Muscle layer of duodenum (tissue), 2 donors: ENCODE measurements around the gene LAMB4.

Source experiments
- H3K27ac ChIP-seq: one replicate; pipeline ENCODE4 v1.7.0; 2013; ENCODE audit warnings: mild to moderate bottlenecking, low read length
- H3K27me3 ChIP-seq: one replicate; pipeline ENCODE4 v1.7.0; 2013; ENCODE audit warnings: low read depth, mild to moderate bottlenecking, control low read depth, low read length
- H3K36me3 ChIP-seq, 2 donors: one replicate each; pipeline ENCODE4 v1.7.0; 2013; ENCODE audit warnings: low read length in 2 of 2, control low read depth in 1 of 2, mild to moderate bottlenecking in 1 of 2; ENCODE audit not compliant: insufficient read depth in 2 of 2, control insufficient read depth in 1 of 2
- H3K4me1 ChIP-seq, 2 donors: one replicate each; pipeline ENCODE4 v1.7.0; 2013; ENCODE audit warnings: low read length in 2 of 2, mild to moderate bottlenecking in 2 of 2, control low read depth in 1 of 2, moderate library complexity in 1 of 2; ENCODE audit not compliant: insufficient read depth in 2 of 2, control insufficient read depth in 1 of 2
- H3K4me3 ChIP-seq, 2 donors: one replicate each; pipeline ENCODE4 v1.7.0; 2013; ENCODE audit warnings: low read length in 2 of 2, low read depth in 1 of 2, mild to moderate bottlenecking in 1 of 2
- H3K9me3 ChIP-seq, 2 donors: one replicate each; pipeline ENCODE4 v1.7.0; 2013; ENCODE audit warnings: low read length in 2 of 2, control low read depth in 1 of 2, mild to moderate bottlenecking in 1 of 2; ENCODE audit not compliant: control insufficient read depth in 1 of 2
- donor health status: healthy.

LAMB4 gene

GRCh38 chr7:108130261-108130660, at the start of gene LAMB4:
LAMB4 (minus strand) TSS chr7:108130361; CDS start chr7:108123164, 7,197 bp downstream.
- H3K9me3 ChIP-seq: no peaks in the 10 kb centered on the region
- no peak within 1 kb of the TSS for H3K27ac ChIP-seq
- no peak within 1 kb of the TSS for H3K4me3 ChIP-seq
- H3K4me1 ChIP-seq: no peaks in the 10 kb centered on the region
- H3K27me3 ChIP-seq: no peaks in the 10 kb centered on the region
- no peaks in the 10 kb centered on the region for H3K36me3 ChIP-seq

- Histone ChIP-seq H3K4me3 (no peak overlapping the region), H3K9me3 (no peaks in the 10 kb centered on the region), H3K4me1 (no peaks in the 10 kb centered on the region), H3K27me3 (no peaks in the 10 kb centered on the region), H3K27ac (no peak overlapping the region), H3K36me3 (no peaks in the 10 kb centered on the region)
Observed at GRCh38 chr7:108178398-108178797, 48.2 kb upstream of the LAMB4 start.

- no peaks in the 10 kb centered on the region for H3K27me3 ChIP-seq
- H3K4me3 ChIP-seq: no peak overlapping the region
- H3K36me3 ChIP-seq: no peaks in the 10 kb centered on the region
- H3K4me1 ChIP-seq: peaks cover 0 to 2% of the 10 kb centered on the region in 2 donors
- no peaks in the 10 kb centered on the region for H3K9me3 ChIP-seq
- no peak overlapping the region for H3K27ac ChIP-seq
Observed at GRCh38 chr7:108171164-108171563, 41.0 kb upstream of the LAMB4 start.

GRCh38 chr7:108170251-108170650, 40.1 kb upstream of the LAMB4 start:
- Histone ChIP-seq H3K4me3 (no peak overlapping the region), H3K9me3 (no peaks in the 10 kb centered on the region), H3K36me3 (no peaks in the 10 kb centered on the region), H3K4me1 (peaks cover 0 to 2% of the 10 kb centered on the region in 2 donors), H3K27me3 (no peaks in the 10 kb centered on the region), H3K27ac (no peak overlapping the region)

GRCh38 chr7:108167460-108167859, 37.3 kb upstream of the LAMB4 start:
- Histone ChIP-seq H3K36me3 (no peaks in the 10 kb centered on the region), H3K4me3 (peak overlapping the region; percentile 32 to 40), H3K27me3 (no peaks in the 10 kb centered on the region), H3K9me3 (no peaks in the 10 kb centered on the region), H3K4me1 (peaks cover 0 to 2% of the 10 kb centered on the region in 2 donors), H3K27ac (no peak overlapping the region)

GRCh38 chr7:108166687-108167086, 36.5 kb upstream of the LAMB4 start:
- no peaks in the 10 kb centered on the region for H3K27me3 ChIP-seq
- H3K9me3 ChIP-seq: no peaks in the 10 kb centered on the region
- no peaks in the 10 kb centered on the region for H3K36me3 ChIP-seq
- no peak overlapping the region for H3K27ac ChIP-seq
- H3K4me3 ChIP-seq: no peak overlapping the region
- peaks cover 0 to 2% of the 10 kb centered on the region in 2 donors for H3K4me1 ChIP-seq

- peaks cover 0 to 2% of the 10 kb centered on the region in 2 donors for H3K4me1 ChIP-seq
- no peak overlapping the region for H3K4me3 ChIP-seq
- no peaks in the 10 kb centered on the region for H3K36me3 ChIP-seq
- H3K27me3 ChIP-seq: no peaks in the 10 kb centered on the region
- H3K27ac ChIP-seq: no peak overlapping the region
- H3K9me3 ChIP-seq: no peaks in the 10 kb centered on the region
Observed at GRCh38 chr7:108165723-108166122, 35.6 kb upstream of the LAMB4 start.

GRCh38 chr7:108164946-108165345, 34.8 kb upstream of the LAMB4 start:
- H3K27me3 ChIP-seq: no peaks in the 10 kb centered on the region
- H3K4me3 ChIP-seq: no peak overlapping the region
- no peaks in the 10 kb centered on the region for H3K36me3 ChIP-seq

GRCh38 chr7:108164342-108164741, 34.2 kb upstream of the LAMB4 start:
- Histone ChIP-seq H3K9me3 (no peaks in the 10 kb centered on the region), H3K36me3 (no peaks in the 10 kb centered on the region), H3K4me1 (peaks cover 0 to 2% of the 10 kb centered on the region in 2 donors), H3K27ac (no peak overlapping the region), H3K27me3 (no peaks in the 10 kb centered on the region), H3K4me3 (no peak overlapping the region)

More at GRCh38 chr7:108164946-108165345, 34.8 kb upstream of the LAMB4 start:
- Histone ChIP-seq H3K4me1 (peaks cover 0 to 2% of the 10 kb centered on the region in 2 donors), H3K27ac (no peak overlapping the region), H3K9me3 (no peaks in the 10 kb centered on the region)

GRCh38 chr7:108158776-108159175, 28.6 kb upstream of the LAMB4 start:
- no peaks in the 10 kb centered on the region for H3K9me3 ChIP-seq
- no peak overlapping the region for H3K27ac ChIP-seq
- no peaks in the 10 kb centered on the region for H3K4me1 ChIP-seq

GRCh38 chr7:108157606-108158335, 27.6 kb upstream of the LAMB4 start:
- Histone ChIP-seq H3K27me3 (no peaks in the 10 kb centered on the region), H3K4me3 (no peak overlapping the region), H3K4me1 (no peaks in the 10 kb centered on the region), H3K27ac (no peak overlapping the region), H3K9me3 (no peaks in the 10 kb centered on the region), H3K36me3 (no peaks in the 10 kb centered on the region)

More at GRCh38 chr7:108158776-108159175, 28.6 kb upstream of the LAMB4 start:
- Histone ChIP-seq H3K27me3 (no peaks in the 10 kb centered on the region), H3K4me3 (no peak overlapping the region), H3K36me3 (no peaks in the 10 kb centered on the region)
